ENCODE measurements around the gene RAB23. TPM values are rescaled to one million over a fixed set of nuclear protein-coding genes. Genes with fewer than 3 reads are reported as not detected.

RAB23 gene
- total and polyA plus RNA-seq, 9 of the 15 experiments (the other 6 are each of a cell fraction or from before 2014, with no cell fraction given) = 3.4 to 18.0 (median 9.4) TPM

DNA sequence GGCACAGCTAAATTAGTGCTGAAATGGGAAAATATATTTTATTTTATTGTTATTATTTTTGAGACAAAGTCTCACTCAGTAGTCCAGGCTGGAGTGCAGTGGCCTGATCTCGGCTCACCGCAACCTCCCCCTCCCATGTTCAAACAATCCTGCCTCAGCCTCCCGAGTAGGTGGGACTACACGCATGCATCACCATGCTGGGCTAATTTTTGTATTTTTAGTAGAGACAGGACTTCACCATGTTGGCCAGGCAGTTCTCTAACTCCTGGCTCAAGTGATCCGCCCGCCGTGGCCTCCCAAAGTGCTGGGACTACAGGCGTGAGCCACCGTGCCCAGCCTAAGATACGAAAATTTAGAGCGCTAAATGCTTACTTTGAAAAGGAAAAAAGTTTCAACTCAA, 4.8 kb downstream of the RAB23 start:
- BruUV-seq (replicated peaks) = no TSS peak
- Histone ChIP-seq H3K79me2 (ENCODE audit: control insufficient read depth, insufficient read depth, low read length) (peaks cover 98% of the 10 kb centered on the region), H2AFZ (ENCODE audit: low read depth, low read length) (no peak overlapping the region; the same call in 1 of the 2 replicates), H4K20me1 (replicated peaks; ENCODE audit: control insufficient read depth, insufficient read depth, low read length) (no peaks in the 10 kb centered on the region), H3K9me1 (ENCODE audit: control insufficient read depth, insufficient read depth, low read length) (no peaks in the 10 kb centered on the region), H3K9me3 (replicated peaks; ENCODE audit: control insufficient read depth, insufficient read depth, low read depth, low read length) (no peaks in the 10 kb centered on the region), H3K9ac (ENCODE audit: insufficient read depth in 1 of 2, low read depth in 2 of 2, low read length in 2 of 2) (peak overlapping the region; percentile 77 to 81; a peak in 3 of 4 replicates), H3K27ac (ENCODE audit: extremely low read depth, low read depth, low read length) (peak overlapping the region; percentile 73), H3K4me1 (replicated peaks in 1 of 2; ENCODE audit: control insufficient read depth in 2 of 2, insufficient read depth in 2 of 2, low read length in 2 of 2) (peaks cover 4 to 16% of the 10 kb centered on the region in 2 experiments), H3K4me2 (ENCODE audit: insufficient read depth, low read length) (peak overlapping the region; percentile 60), H3K4me3 (peak overlapping the region; percentile 18), H3K27me3 (ENCODE audit: control insufficient read depth in 2 of 2, insufficient read depth in 2 of 2, low read length in 2 of 2) (no peaks in the 10 kb centered on the region), H3K36me3 (ENCODE audit: control insufficient read depth, insufficient read depth, low read length) (no peaks in the 10 kb centered on the region)
- DNase-seq (ENCODE audit: extremely low read depth in 1 of 4, low spot score in 3 of 4) (peak in 1 of 4 experiments; percentile 53), ATAC-seq (peak; percentile 9), FAIRE-seq (no peak)
- TF ChIP-seq CUX1 (CRISPR knock-in tag; IDR thresholded peaks at IDR 0.05) (0 out of 2 replicates have a peak, but pooled peaks have one; percentile 37), RBM22 (IDR thresholded peaks at IDR 0.05; ENCODE audit: low read depth, low read length, poor library complexity, severe bottlenecking) (no peak), FOXJ2 (tag; IDR thresholded peaks at IDR 0.05) (0 out of 2 replicates have a peak, but pooled peaks have one; percentile 32), CHD2 (IDR thresholded peaks at IDR 0.05; ENCODE audit: low read depth, low read length) (no peak), FIP1L1 (IDR thresholded peaks at IDR 0.05; ENCODE audit: low read depth, low read length, poor library complexity, severe bottlenecking) (no peak), ZBTB33 (CRISPR knock-in tag; IDR thresholded peaks at IDR 0.05) (peak; percentile 57; the same call in 1 of the 2 replicates), MYC (IDR thresholded peaks at IDR 0.05; ENCODE audit: low read depth, low read length) (0 out of 2 replicates have a peak, but pooled peaks have one; percentile 13), MYC (CRISPR knock-in tag; IDR thresholded peaks at IDR 0.05; ENCODE audit: borderline replicate concordance, low read depth) (no peak)
- TF ChIP-seq, protein P1, sequence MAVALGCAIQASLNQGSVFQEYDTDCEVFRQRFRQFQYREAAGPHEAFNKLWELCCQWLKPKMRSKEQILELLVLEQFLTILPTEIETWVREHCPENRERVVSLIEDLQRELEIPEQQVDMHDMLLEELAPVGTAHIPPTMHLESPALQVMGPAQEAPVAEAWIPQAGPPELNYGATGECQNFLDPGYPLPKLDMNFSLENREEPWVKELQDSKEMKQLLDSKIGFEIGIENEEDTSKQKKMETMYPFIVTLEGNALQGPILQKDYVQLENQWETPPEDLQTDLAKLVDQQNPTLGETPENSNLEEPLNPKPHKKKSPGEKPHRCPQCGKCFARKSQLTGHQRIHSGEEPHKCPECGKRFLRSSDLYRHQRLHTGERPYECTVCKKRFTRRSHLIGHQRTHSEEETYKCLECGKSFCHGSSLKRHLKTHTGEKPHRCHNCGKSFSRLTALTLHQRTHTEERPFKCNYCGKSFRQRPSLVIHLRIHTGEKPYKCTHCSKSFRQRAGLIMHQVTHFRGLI (CRISPR knock-in tag; IDR thresholded peaks at IDR 0.05) = no peak
- 30% methylated on average over 11 of the region's 11 CpGs for WGBS (ENCODE audit: insufficient coverage, low coverage, missing lambda C conversion rate)
- in situ Hi-C loops (cut with MboI) (no loop called here), intact Hi-C loops (cut with micrococcal nuclease) (loop anchor here (5.0 kb wide), 1 partner anchor 125 kb away; the partner anchor contains the start of gene ZNF451)
- CTCF ChIA-PET (ENCODE audit: low intra/inter-chr PET ratio) = interaction anchor here (0.6 kb wide), 1 partner anchor 29 kb away, joined by 4 read pairs; no protein-coding TSS in a partner anchor
- POLR2A ChIA-PET = interaction anchor here (0.8 kb wide), 1 partner anchor 23 kb away, joined by 4 read pairs; no protein-coding TSS in a partner anchor

Measured in K562 (cell line).